K562 (cell line): ENCODE data around the gene SHB. TPM values are rescaled to one million over a fixed set of nuclear protein-coding genes. Genes with fewer than 3 reads are reported as not detected.

Experiments
- ATAC-seq: fragments of 200-7000 bp; cut with Tn5 transposase; 3 replicates; pipeline ENCODE4 v1.9.1; 2020; ENCODE audit warnings: moderate library complexity
- BruUV-seq: library from RNA; stranded (reverse); fragments of 400-500 nt; replicated peaks from 2 replicates; lab custom pipeline; 2021; lab: Mats Ljungman, UMichigan
- CTCF ChIA-PET: fragments of 300-600 bp; formaldehyde crosslinking; extraction: SDS; loops from one replicate; lab custom pipeline; 2021; ENCODE audit warnings: low intra/inter-chr PET ratio; lab: Yijun Ruan, JAX
- POLR2A ChIA-PET: fragments of 300-600, 350-650 bp; sonication (Branson Sonifier 250); formaldehyde crosslinking; extraction: SDS; loops from one replicate; lab custom pipeline; 2021; ENCODE audit warnings: antibody characterized with exemption, inconsistent platforms; lab: Yijun Ruan, JAX
- DNase-seq, 4 experiments: peaks; one replicate each; pipeline versions ENCODE4 v3.0.0 to v3.0.0-alpha.2; 2011 to 2018; ENCODE audit warnings: low spot score in 3 of 4, mixed read lengths in 3 of 4; ENCODE audit errors: extremely low read depth in 1 of 4
- FAIRE-seq: peaks from 2 replicates; lab custom pipeline; 2011; peaks lifted over from hg19 to GRCh38; lab: Jason Lieb, UNC
- H2AFZ ChIP-seq: 2 replicates; pipeline ENCODE4 v1.6.0; 2011; ENCODE audit warnings: low read depth, low read length, control low read depth, inconsistent platforms
- H3K27ac ChIP-seq: fragments of 200-600 bp; 3 replicates; pipeline ENCODE4 v1.8.0; 2011; ENCODE audit warnings: low read depth, mild to moderate bottlenecking, control low read depth, inconsistent platforms, low read length, moderate library complexity, mixed read lengths; ENCODE audit errors: extremely low read depth
- H3K27me3 ChIP-seq, 2 experiments: fragments of 300-600 bp in 1 of 2; 2 replicates in 1 of 2; 3 replicates in 1 of 2; pipeline versions ENCODE4 v1.6.0 to v1.8.0; 2011; ENCODE audit warnings: inconsistent platforms in 2 of 2, low read length in 2 of 2, mild to moderate bottlenecking in 1 of 2, mixed read lengths in 1 of 2, moderate library complexity in 1 of 2; ENCODE audit not compliant: control insufficient read depth in 2 of 2, insufficient read depth in 2 of 2
- H3K36me3 ChIP-seq: fragments of 300-600 bp; 3 replicates; pipeline ENCODE4 v1.8.0; 2011; ENCODE audit warnings: mild to moderate bottlenecking, low read length, inconsistent platforms; ENCODE audit not compliant: control insufficient read depth, insufficient read depth
- H3K4me1 ChIP-seq, 2 experiments: fragments of 200-600 bp in 1 of 2; replicated peaks in 1 of 2; 2 replicates in 1 of 2; 3 replicates in 1 of 2; pipeline versions ENCODE4 v1.5.1 to v1.8.0; 2011; ENCODE audit warnings: inconsistent platforms in 2 of 2, low read length in 2 of 2, mild to moderate bottlenecking in 1 of 2, mixed read lengths in 1 of 2, moderate library complexity in 1 of 2; ENCODE audit not compliant: control insufficient read depth in 2 of 2, insufficient read depth in 2 of 2
- H3K4me2 ChIP-seq: 2 replicates; pipeline ENCODE4 v1.6.1; 2011; ENCODE audit warnings: low read length, control low read depth, inconsistent platforms, mixed read lengths; ENCODE audit not compliant: insufficient read depth
- H3K4me3 ChIP-seq: fragments of 200-600 bp; sonication (generic), shearing (Covaris generic); 2 replicates; pipeline ENCODE4 v1.5.1; 2016; ENCODE audit warnings: control low read depth, inconsistent platforms
- H3K79me2 ChIP-seq: fragments of 200-600 bp; 3 replicates; pipeline ENCODE4 v1.8.0; 2011; ENCODE audit warnings: low read length, inconsistent platforms; ENCODE audit not compliant: control insufficient read depth, insufficient read depth
- H3K9ac ChIP-seq, 2 experiments: 2 replicates each; pipeline versions ENCODE4 v1.6.0 to v1.6.1; 2011; ENCODE audit warnings: low read depth in 2 of 2, low read length in 2 of 2, control low read depth in 1 of 2, inconsistent platforms in 1 of 2, mild to moderate bottlenecking in 1 of 2, mixed read lengths in 1 of 2; ENCODE audit not compliant: insufficient read depth in 1 of 2
- H3K9me1 ChIP-seq: one replicate; pipeline ENCODE4 v1.6.0; 2011; ENCODE audit warnings: inconsistent platforms, mild to moderate bottlenecking, low read length, moderate library complexity; ENCODE audit not compliant: control insufficient read depth, insufficient read depth
- H3K9me3 ChIP-seq: replicated peaks from 2 replicates; pipeline ENCODE4 v1.5.1; 2011; ENCODE audit warnings: low read depth, low read length, inconsistent platforms; ENCODE audit not compliant: control insufficient read depth, insufficient read depth
- H4K20me1 ChIP-seq: replicated peaks from 2 replicates; pipeline ENCODE4 v1.6.1; 2011; ENCODE audit warnings: low read length, inconsistent platforms, mixed read lengths; ENCODE audit not compliant: control insufficient read depth, insufficient read depth
- ATF1 ChIP-seq, 2 experiments: fragments of 450-650 bp in 1 of 2; IDR thresholded peaks; 2 replicates each; pipeline ENCODE4 v1.6.1; 2016; ENCODE audit warnings: missing compliant biosample characterization in 1 of 2, missing genetic modification characterization in 1 of 2
- FOXA1 ChIP-seq: fragments of 450-650 bp; IDR thresholded peaks from 2 replicates; pipeline ENCODE4 v1.6.1; 2016; ENCODE audit warnings: mild to moderate bottlenecking, borderline replicate concordance
- HNRNPL ChIP-seq: fragments of 200-400 bp; formaldehyde crosslinking; IDR thresholded peaks from 2 replicates; pipeline ENCODE4 v1.6.1; 2017; ENCODE audit warnings: low read depth, mild to moderate bottlenecking, low read length
- ZC3H4 ChIP-seq: sonication (generic); formaldehyde crosslinking; IDR thresholded peaks from 2 replicates; pipeline ENCODE4 v1.9.0; 2021; ENCODE audit warnings: missing genetic modification reagents, borderline replicate concordance
- ZFP36 ChIP-seq: fragments of 150-350 bp; IDR thresholded peaks from 2 replicates; pipeline ENCODE4 v1.6.1; 2018; ENCODE audit warnings: low read length, low read depth; ENCODE audit not compliant: partially characterized antibody
- WGBS: fragments of 100-300 bp; shearing (Covaris generic); methylation state at CpG from one replicate; pipeline ENCODE4 v1.1.6; 2016; ENCODE audit warnings: low coverage, mixed read lengths; ENCODE audit not compliant: insufficient coverage; ENCODE audit errors: missing lambda C conversion rate; 5-methylcytosine and 5-hydroxymethylcytosine counted together
- in situ Hi-C: fragments of 300-500 bp; cut with MboI; formaldehyde crosslinking; loops from 4 replicates; pipeline ENCODE4 v1.15.0; 2018; ENCODE audit warnings: inconsistent platforms, mixed read lengths
- intact Hi-C: fragments of 100-400 bp; cut with micrococcal nuclease; formaldehyde crosslinking; loops from 2 replicates; pipeline ENCODE4 v1.14.2; 2022
- polyA plus RNA-seq, 8 experiments: library from polyadenylated mRNA; depleted of rRNA in 4 of 8; stranded (reverse) in 5 of 8; unstranded in 3 of 8; fragments of >200 nt; fragmentation: Nextera tagmentation in 2 of 8; fragmentation: Illumina TruSeq in 1 of 8; extraction: Ambion mirVana in 2 of 8; extraction: Trizol in 1 of 8; gene quantifications; 2 replicates each; pipeline versions ENCODE4 v1.2.1 to v1.2.3, GENCODE V29; 2011 to 2014; ENCODE audit warnings: inconsistent platforms in 1 of 8, missing spikeins in 1 of 8
- total RNA-seq, 7 experiments: library from RNA; depleted of rRNA in 6 of 7; stranded (reverse); fragments of >200 nt in 6 of 7; fragmentation: Illumina TruSeq in 2 of 7; extraction: Trizol in 2 of 7; gene quantifications; 2 replicates each; pipeline versions ENCODE4 v1.2.1 to v1.2.3, GENCODE V29; 2011 to 2021; ENCODE audit warnings: low replicate concordance in 1 of 7
- TF ChIP-seq, protein P1 (sequence below): sonication (generic); formaldehyde crosslinking; IDR thresholded peaks from 2 replicates; pipeline ENCODE4 v1.8.0; 2022; ENCODE audit warnings: missing genetic modification reagents, mild to moderate bottlenecking, moderate library complexity, borderline replicate concordance
- TF ChIP-seq, protein P2 (sequence below): fragments of 250-450 bp; sonication (Bioruptor Pico); IDR thresholded peaks from 2 replicates; pipeline ENCODE4 v1.5.0; 2020; ENCODE audit warnings: mild to moderate bottlenecking

The SHB gene
- total and polyA plus RNA-seq, 9 of the 15 experiments (the other 6 are each of a cell fraction or from before 2014, with no cell fraction given) = 0.78 to 16.0 (median 5.3) TPM

GRCh38 chr9:37975639-37976038 is 93.4 kb downstream of the SHB start (continued):
- TF ChIP-seq, protein P1, sequence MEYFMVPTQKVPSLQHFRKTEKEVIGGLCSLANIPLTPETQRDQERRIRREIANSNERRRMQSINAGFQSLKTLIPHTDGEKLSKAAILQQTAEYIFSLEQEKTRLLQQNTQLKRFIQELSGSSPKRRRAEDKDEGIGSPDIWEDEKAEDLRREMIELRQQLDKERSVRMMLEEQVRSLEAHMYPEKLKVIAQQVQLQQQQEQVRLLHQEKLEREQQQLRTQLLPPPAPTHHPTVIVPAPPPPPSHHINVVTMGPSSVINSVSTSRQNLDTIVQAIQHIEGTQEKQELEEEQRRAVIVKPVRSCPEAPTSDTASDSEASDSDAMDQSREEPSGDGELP (CRISPR knock-in tag) = no peak

DNA sequence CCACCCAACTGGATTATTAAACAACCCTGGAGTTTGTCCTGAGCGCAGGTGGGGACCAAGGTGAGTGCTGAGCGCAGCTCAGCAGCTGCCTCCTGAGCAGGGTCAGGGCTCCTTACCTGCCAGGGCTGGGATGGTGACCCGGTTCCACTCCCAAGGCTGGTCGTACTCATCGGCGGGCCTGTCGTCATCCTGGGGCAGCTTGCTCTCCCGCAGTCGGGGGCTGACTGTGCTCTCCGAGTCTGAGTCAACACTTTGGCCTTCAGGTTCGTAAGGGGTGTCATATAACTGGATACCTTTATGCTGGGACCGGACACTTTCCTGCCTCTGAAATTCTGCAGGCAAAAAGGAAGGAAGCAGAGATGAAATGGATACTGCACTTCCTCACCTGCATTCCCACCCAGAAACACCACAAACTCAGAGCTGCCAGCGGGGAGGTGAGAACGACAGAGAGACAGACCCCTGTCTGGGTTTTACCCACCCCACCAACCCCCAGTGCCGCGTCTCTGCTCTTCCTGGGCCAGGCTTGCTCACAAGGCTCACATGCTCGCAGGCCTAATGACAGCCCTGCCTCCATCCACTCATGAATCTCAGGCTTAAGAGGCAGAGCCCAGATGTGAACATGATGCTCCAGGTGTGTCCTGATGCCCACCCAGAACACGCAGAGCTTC is 94.4 kb downstream of the SHB start:
- DNase-seq = no peak
- H3K36me3 ChIP-seq = peaks cover 4% of the 10 kb centered on the region; the same call in 2 of the 3 replicates
- TF ChIP-seq, protein P2, sequence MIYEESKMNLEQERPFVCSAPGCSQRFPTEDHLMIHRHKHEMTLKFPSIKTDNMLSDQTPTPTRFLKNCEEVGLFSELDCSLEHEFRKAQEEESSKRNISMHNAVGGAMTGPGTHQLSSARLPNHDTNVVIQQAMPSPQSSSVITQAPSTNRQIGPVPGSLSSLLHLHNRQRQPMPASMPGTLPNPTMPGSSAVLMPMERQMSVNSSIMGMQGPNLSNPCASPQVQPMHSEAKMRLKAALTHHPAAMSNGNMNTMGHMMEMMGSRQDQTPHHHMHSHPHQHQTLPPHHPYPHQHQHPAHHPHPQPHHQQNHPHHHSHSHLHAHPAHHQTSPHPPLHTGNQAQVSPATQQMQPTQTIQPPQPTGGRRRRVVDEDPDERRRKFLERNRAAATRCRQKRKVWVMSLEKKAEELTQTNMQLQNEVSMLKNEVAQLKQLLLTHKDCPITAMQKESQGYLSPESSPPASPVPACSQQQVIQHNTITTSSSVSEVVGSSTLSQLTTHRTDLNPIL (CRISPR knock-in tag) = no peak
- TF ChIP-seq ZFP36 (no peak), HNRNPL (no peak), FOXA1 (no peak), ATF1 (CRISPR knock-in tag; IDR thresholded peaks at IDR 0.05) (no peak), ATF1 (tag; IDR thresholded peaks at IDR 0.05) (no peak), ZC3H4 (CRISPR knock-in tag) (no peak)
- TF ChIP-seq, all 486 proteins: peak for 0
- no peak for FAIRE-seq
- Histone ChIP-seq H3K9ac (no peak overlapping the region), H3K27ac (no peak overlapping the region), H3K4me2 (no peak overlapping the region), H3K27me3 (no peaks in the 10 kb centered on the region), H3K4me3 (no peak overlapping the region), H3K79me2 (no peaks in the 10 kb centered on the region), H4K20me1 (peaks cover 18% of the 10 kb centered on the region), H3K9me3 (no peaks in the 10 kb centered on the region), H3K9me1 (peaks cover 4% of the 10 kb centered on the region), H2AFZ (no peak overlapping the region), H3K4me1 (peaks cover 4 to 19% of the 10 kb centered on the region in 2 experiments)
- POLR2A ChIA-PET = interaction anchor here (0.6 kb wide), 1 partner anchor 12 kb away, joined by 3 read pairs; no protein-coding TSS in a partner anchor
- CTCF ChIA-PET = no interaction called here
- 90% methylated on average over 18 of the region's 18 CpGs for WGBS
- intact Hi-C loops = loop anchor here (5.0 kb wide), 1 partner anchor 113 kb away; no protein-coding TSS in a partner anchor
- ATAC-seq = no peak
- BruUV-seq = no TSS peak
- in situ Hi-C loops = no loop called here
